NCI-H2171 treated with DMSO at 0.1 percent for 48 hours (cell line): ENCODE measurements around the gene HEY2.
"Not testable (repeated sequence)": the region's sequence is repeated elsewhere in the genome, so short reads cannot be mapped to it uniquely, and the experiment has no call there.

Experiments
- DNase-seq: peaks from one replicate; lab custom pipeline; 2025; lab: John Stamatoyannopoulos, UW

The HEY2 gene

DNA sequence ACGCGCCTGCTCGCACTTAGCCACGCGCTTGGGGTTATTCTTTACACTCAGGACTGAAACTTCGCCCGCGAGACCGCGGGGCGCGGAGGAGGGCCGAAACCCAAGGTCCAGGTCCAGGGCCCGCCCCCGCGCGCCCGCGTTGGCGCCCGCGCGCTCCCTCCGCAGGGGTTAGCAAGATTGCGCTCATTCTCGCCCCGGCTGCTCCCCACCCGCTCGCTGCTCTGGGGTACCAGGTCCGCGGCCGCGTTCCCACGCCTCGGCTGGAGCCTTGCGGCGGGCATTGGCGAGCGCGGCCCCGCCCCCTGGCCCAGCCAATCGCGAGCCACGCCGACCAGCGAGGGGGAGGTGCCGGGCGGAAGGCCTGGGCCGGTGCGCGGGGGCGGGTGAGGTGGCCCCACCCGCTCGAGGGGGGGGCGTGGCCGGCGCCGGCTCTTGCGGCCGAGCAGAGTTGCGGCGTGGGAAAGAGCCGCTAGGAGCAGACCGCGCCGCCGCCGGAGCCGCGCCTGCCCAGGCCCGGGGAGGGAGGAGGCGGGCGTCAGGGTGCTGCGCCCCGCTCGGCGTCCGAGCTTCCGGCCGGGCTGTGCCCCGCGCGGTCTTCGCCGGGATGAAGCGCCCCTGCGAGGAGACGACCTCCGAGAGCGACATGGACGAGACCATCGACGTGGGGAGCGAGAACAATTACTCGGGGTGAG is at the start of gene HEY2:
TSS of gene HEY2 (plus strand) at position 460 of the 692 bp plus-strand sequence. CDS start at position 605, 145 bp downstream.
- peak; percentile 89 for DNase-seq

DNA sequence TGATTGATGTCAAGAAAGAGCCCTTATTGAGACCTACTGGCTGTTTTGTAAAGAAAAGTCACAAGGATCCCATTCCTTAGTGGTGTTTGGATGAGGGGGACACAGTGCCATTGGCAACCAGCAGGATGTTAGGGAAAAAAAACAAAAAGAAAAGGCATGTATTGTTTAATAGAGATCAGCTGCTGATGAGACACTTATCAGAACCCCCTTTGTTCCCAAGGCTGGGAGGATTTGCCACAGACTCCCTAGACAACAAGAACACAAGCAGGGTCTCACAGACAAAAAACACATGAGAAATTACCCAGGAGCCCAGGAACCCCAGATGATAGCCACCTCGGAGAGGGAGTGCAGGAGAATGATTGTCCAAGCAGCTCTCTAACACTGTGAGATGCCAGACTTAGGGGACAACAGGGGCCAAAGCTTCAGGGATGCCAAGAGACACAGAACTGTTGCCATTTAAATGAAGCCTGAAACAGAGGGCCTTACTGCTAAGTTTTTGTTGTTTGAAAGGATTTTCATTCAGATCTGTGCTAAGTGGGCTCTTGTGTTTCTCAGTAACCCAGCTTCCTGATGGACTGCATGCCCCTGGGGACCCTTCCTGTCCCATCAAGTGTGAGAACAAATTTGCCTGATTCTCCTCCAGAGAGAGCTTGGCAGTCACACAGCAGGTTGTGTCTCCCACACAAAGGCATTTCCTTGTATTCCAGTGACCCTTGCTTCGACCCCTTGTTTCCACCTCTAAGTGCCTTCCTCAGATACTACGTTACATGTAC is 48.7 kb upstream of the HEY2 start:
- DNase-seq: no peak

- DNase-seq: no peak
Measured at GRCh38 chr6:125701354-125701668, 48.1 kb upstream of the HEY2 start.

GRCh38 chr6:125703882-125704281 is 45.5 kb upstream of the HEY2 start:
- DNase-seq: not testable (repeated sequence)

GRCh38 chr6:125707615-125708243 is 41.7 kb upstream of the HEY2 start:
- no peak for DNase-seq

GRCh38 chr6:125711013-125711675 is 38.3 kb upstream of the HEY2 start:
- DNase-seq: no peak

- DNase-seq: no peak
Measured at GRCh38 chr6:125714441-125715090, 34.9 kb upstream of the HEY2 start.

- DNase-seq: no peak
Measured at GRCh38 chr6:125717120-125717731, 32.2 kb upstream of the HEY2 start.

DNA sequence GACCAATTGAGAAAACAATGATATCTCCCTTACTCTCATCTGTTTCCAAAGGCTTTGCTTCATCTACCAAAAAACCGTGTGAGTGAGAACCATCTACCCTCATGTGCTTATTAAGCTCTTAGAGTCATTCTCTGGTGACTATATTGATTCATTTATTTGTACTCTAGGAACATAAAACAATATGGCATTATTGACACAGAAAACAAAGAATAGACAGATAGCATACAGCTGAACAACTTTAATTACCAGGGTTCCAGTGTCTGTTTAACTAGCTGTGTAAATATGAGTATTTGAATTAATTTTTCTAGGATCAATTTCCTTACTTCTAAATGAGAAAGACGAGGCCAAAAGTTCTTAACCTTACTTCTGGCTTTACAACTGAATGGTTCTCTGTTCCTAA is 31.3 kb upstream of the HEY2 start:
- no peak for DNase-seq

GRCh38 chr6:125722886-125723285 is 26.5 kb upstream of the HEY2 start:
- no peak for DNase-seq

DNA sequence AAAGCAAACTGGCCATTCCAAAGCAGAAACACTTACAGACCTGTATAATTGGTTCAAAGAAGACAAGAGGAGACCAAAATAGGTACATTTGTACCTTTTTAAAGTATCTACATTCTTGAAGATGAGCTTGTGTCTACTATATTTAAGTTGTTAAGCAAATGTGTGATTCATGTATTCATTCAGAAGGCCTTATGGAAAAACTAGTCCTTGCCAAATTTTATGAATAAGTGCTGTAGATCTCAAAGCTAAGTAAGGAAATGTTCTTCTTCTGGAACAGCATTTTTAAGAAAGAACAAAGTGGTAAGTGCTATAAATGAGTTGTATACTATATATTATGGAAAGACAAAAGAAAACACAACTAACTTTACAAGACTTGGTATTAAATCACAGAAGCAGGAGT is 22.2 kb upstream of the HEY2 start:
- no peak for DNase-seq

- DNase-seq: peak; percentile 31
Measured at GRCh38 chr6:125728739-125729138, 20.7 kb upstream of the HEY2 start.

DNA sequence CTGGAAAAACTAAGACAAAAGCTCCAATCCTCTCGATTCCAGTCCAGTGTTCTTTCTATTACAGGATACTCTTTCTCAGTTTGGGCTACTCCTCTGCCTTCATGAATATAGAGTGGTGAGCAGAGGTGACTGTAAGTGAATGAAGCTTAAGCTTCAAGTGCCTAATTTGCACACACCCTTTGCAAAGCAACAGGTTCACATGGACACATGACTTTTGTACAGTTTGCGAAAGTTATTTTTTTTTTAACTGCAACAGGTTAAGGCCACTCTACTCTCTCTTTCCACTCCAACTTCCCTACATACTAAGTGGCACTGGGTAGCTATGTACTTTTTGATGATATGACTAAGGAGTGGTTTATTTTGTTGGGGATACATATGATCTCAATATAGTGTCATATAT is 19.4 kb upstream of the HEY2 start:
- DNase-seq: no peak

DNA sequence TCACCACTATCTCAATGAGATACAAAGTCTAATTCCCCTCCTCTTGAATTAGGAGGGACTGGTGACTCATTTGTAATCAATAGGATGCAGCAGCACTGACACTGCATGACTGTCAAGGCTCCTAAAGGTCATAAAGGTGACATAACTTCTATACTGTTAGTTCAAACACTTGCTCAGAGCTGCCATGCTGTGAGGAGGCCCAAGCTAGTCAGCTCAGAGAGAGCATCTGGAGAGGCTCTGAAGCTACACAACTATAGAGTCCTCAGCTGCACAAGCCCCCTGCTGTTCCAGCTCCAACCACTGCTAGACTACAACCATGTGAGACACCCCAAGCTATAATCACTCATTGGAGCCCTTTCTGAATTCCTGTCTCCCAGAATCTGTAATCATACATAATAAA is 17.0 kb upstream of the HEY2 start:
- peak; percentile 72 for DNase-seq

DNA sequence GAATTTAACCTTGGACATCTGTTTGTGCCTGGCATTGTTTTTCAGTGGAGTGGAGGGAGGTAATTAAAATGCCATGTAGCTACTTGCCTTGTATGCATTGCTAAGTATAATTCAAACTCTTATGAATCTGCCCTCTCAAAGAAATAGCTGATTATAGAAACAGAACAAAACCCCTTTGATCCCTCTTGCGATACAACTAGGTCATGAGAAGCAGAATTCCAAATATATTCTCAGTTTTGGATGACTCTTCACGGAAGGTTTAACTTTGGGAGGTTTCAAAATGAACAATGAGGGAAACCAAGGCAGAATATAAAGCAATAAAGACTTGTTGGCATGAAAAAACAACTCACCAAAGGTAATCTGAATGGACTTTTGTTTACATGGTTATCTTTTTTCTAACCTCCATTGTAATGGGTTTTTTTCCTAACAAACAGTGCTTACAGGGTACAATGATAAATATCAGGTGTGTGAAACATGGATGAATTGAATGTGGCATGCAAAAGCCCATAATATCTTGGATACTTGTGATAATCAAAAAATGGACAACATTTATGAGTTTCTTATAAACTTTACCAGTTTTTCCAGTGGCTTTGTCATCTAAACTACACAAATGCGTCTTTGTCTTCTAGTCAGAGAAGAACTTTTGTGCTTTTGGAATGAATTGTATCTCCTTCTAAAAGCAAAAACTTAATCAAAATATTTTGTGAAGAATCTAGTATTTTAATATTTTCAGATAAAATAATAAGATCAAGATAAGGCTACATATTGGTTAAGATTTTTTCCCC is 15.7 kb upstream of the HEY2 start:
- DNase-seq: peak; percentile 58

- DNase-seq: peak; percentile 44
Measured at GRCh38 chr6:125738276-125738675, 11.2 kb upstream of the HEY2 start.

- DNase-seq: no peak
Measured at GRCh38 chr6:125739364-125739763, 10.1 kb upstream of the HEY2 start.

- no peak for DNase-seq
Measured at GRCh38 chr6:125741336-125741735, 8.1 kb upstream of the HEY2 start.

- no peak for DNase-seq
Measured at GRCh38 chr6:125742024-125742423, 7.4 kb upstream of the HEY2 start.

GRCh38 chr6:125742464-125743120 is 6.8 kb upstream of the HEY2 start:
- no peak for DNase-seq
